Spleen (tissue), 11 donors: ENCODE results near the gene SEBOX. TPM values are rescaled to one million over a fixed set of nuclear protein-coding genes. Genes with fewer than 3 reads are reported as not detected.

Source experiments
- DNase-seq: peaks from one replicate; pipeline ENCODE4 v3.0.0-alpha.2; 2020
- H3K27ac ChIP-seq, 8 donors: fragments of 200-600 bp; sonication (generic) in 7 of 8; 1 replicate in 4 of 8; 2 replicates in 4 of 8; pipeline versions ENCODE4 v1.5.0 to v1.8.0; 2016 to 2021; ENCODE audit warnings: inconsistent platforms in 4 of 8, mild to moderate bottlenecking in 4 of 8, moderate library complexity in 1 of 8
- H3K27me3 ChIP-seq, 7 donors: fragments of 200-600 bp; sonication (generic) in 6 of 7; replicated peaks in 1 of 7; 1 replicate in 4 of 7; 2 replicates in 3 of 7; pipeline versions ENCODE4 v1.5.0 to v1.8.0; 2016 to 2021; ENCODE audit warnings: inconsistent platforms in 3 of 7, mild to moderate bottlenecking in 1 of 7
- H3K36me3 ChIP-seq, 6 donors: fragments of 200-600 bp; sonication (generic) in 5 of 6; 1 replicate in 4 of 6; 2 replicates in 2 of 6; pipeline versions ENCODE4 v1.5.0 to v1.8.0; 2016 to 2021; ENCODE audit warnings: inconsistent platforms in 2 of 6
- H3K4me1 ChIP-seq, 6 donors: fragments of 200-600 bp; sonication (generic) in 5 of 6; 1 replicate in 3 of 6; 2 replicates in 3 of 6; pipeline versions ENCODE4 v1.5.0 to v1.8.0; 2016 to 2021; ENCODE audit warnings: inconsistent platforms in 3 of 6
- H3K4me3 ChIP-seq, 8 donors: fragments of 200-600 bp; sonication (generic) in 7 of 8; 1 replicate in 4 of 8; 2 replicates in 4 of 8; pipeline versions ENCODE4 v1.5.0 to v1.8.0; 2016 to 2021; ENCODE audit warnings: inconsistent platforms in 4 of 8, mild to moderate bottlenecking in 4 of 8, moderate library complexity in 2 of 8
- H3K9me3 ChIP-seq, 8 donors: fragments of 200-600 bp; sonication (generic) in 7 of 8; 1 replicate in 4 of 8; 2 replicates in 4 of 8; pipeline versions ENCODE4 v1.5.0 to v1.8.0; 2016 to 2021; ENCODE audit warnings: inconsistent platforms in 4 of 8
- CTCF ChIP-seq, 11 experiments: fragments of 200-600 bp in 7 of 11; fragments of 450-650 bp in 4 of 11; sonication (generic) in 4 of 11; IDR thresholded peaks in 8 of 11; conservative IDR thresholded peaks in 3 of 11; 1 replicate in 7 of 11; 2 replicates in 4 of 11; pipeline versions ENCODE4 v1.4.0 to v1.8.0; 2016 to 2021; ENCODE audit warnings: antibody characterized with exemption in 11 of 11, inconsistent platforms in 4 of 11, mild to moderate bottlenecking in 1 of 11
- POLR2A ChIP-seq, 3 donors: fragments of 450-650 bp; IDR thresholded peaks; one replicate each; pipeline ENCODE4 v1.5.1; 2017; ENCODE audit warnings: antibody characterized with exemption in 3 of 3, mild to moderate bottlenecking in 1 of 3
- POLR2AphosphoS5 ChIP-seq, 3 donors: sonication (generic); formaldehyde crosslinking; IDR thresholded peaks; one replicate each; pipeline ENCODE4 v1.5.1; 2017; ENCODE audit warnings: antibody characterized with exemption in 3 of 3
- WGBS, 5 donors: extraction: QIAGEN DNeasy Blood & Tissue Kit in 3 of 5; methylation state at CpG; one replicate each; pipeline versions ENCODE4 v1.1.5 to v1.1.7; 2013 to 2018; 5-methylcytosine and 5-hydroxymethylcytosine counted together
- intact Hi-C: fragments of 100-400 bp; cut with DNase I; formaldehyde crosslinking; loops from one replicate; pipeline ENCODE4 v1.15.0; 2023; ENCODE audit warnings: low total_unique reads
- polyA plus RNA-seq, 3 donors: library from polyadenylated mRNA; stranded (reverse); fragments of 200-250 nt; gene quantifications; one replicate each; pipeline ENCODE4 v1.2.1, GENCODE V29; 2013
- total RNA-seq, 7 donors: library from RNA; depleted of rRNA in 3 of 7; stranded (reverse); fragments of >200 nt in 3 of 7; fragmentation: NEBNext Ultra II Directional in 4 of 7; extraction: Animal tissue kit (Norgen Biotek cat#: 25700) in 4 of 7; gene quantifications; one replicate each; pipeline versions ENCODE4 v1.1.0 to v1.2.1, GENCODE V29; 2016 to 2021
- donor health status: healthy with polysubstance abuse.
- donor health status: DM: no; HTN: no; CAD: no; lungs with moderate emphysema.
- donor health status: DM: no; HTN: no; CAD: no.
- donor health status: Bipolar disorder and iron deficiency.
- donor health status: healthy.
- donor health status: DM: no; HTN: no; CAD: no.
- donor health status: DM: yes; HTN: yes; CAD: no.

SEBOX gene
- total and polyA plus RNA-seq, 10 donors, result not detected

- TF ChIP-seq CTCF (IDR thresholded peaks at IDR 0.05 in 8 of 11, conservative IDR thresholded peaks at IDR 0.05 in 3 of 11) (peak in 5 of 11 experiments; percentile 1 to 48 (median 37)), POLR2AphosphoS5 (IDR thresholded peaks at IDR 0.05) (peak; percentile 56 to 85 (median 80)), POLR2A (IDR thresholded peaks at IDR 0.05) (no peak)
- Histone ChIP-seq H3K9me3 (no peaks in the 10 kb centered on the region), H3K36me3 (no peaks in the 10 kb centered on the region), H3K4me3 (peak within 1 kb of the TSS; percentile 64 to 89 (median 74)), H3K27ac (peak within 1 kb of the TSS in 6 of 8 donors; percentile 26 to 73 (median 66)), H3K4me1 (peaks cover 11 to 31% (median 21%) of the 10 kb centered on the region in 6 donors), H3K27me3 (peaks cover 0 to 4% (median 0%) of the 10 kb centered on the region in 7 donors)
- 0 to 2% (median 0%) methylated on average over 21 to 72 of the region's 72 CpGs for WGBS, 5 donors
- intact Hi-C loops, result no loop called here
- DNase-seq, result peak; percentile 98
Observed at GRCh38 chr17:28318759-28319597, 46.0 kb downstream of the SEBOX start, which contains the start of gene TMEM97. TSS of gene TMEM97 (plus strand) at chr17:28319200. CDS start at chr17:28319240, 40 bp downstream.

- H3K27ac ChIP-seq, result peak overlapping the region in 4 of 8 donors; percentile 50 to 73 (median 68)
- intact Hi-C loops, result no loop called here
- H3K36me3 ChIP-seq, result no peaks in the 10 kb centered on the region
- no peaks in the 10 kb centered on the region for H3K9me3 ChIP-seq
- H3K4me3 ChIP-seq, result peak overlapping the region; percentile 64 to 89 (median 74)
- WGBS, 5 donors, result 11 to 17% (median 16%) methylated on average over 39 to 40 of the region's 40 CpGs
- peaks cover 0 to 4% (median 0%) of the 10 kb centered on the region in 7 donors for H3K27me3 ChIP-seq
- no peak for TF ChIP-seq POLR2A (IDR thresholded peaks at IDR 0.05)
- no peak for TF ChIP-seq POLR2AphosphoS5 (IDR thresholded peaks at IDR 0.05)
- no peak for TF ChIP-seq CTCF (IDR thresholded peaks at IDR 0.05 in 8 of 11, conservative IDR thresholded peaks at IDR 0.05 in 3 of 11)
- peak; percentile 85 for DNase-seq
- H3K4me1 ChIP-seq, result peaks cover 11 to 27% (median 21%) of the 10 kb centered on the region in 6 donors
Observed at GRCh38 chr17:28317966-28318758, 46.8 kb downstream of the SEBOX start.

- H3K27me3 ChIP-seq, result peaks cover 0 to 4% (median 0%) of the 10 kb centered on the region in 7 donors
- peak overlapping the region in 1 of 8 donors; percentile 74 for H3K4me3 ChIP-seq
- TF ChIP-seq POLR2A (IDR thresholded peaks at IDR 0.05) (no peak), POLR2AphosphoS5 (IDR thresholded peaks at IDR 0.05) (no peak), CTCF (IDR thresholded peaks at IDR 0.05 in 8 of 11, conservative IDR thresholded peaks at IDR 0.05 in 3 of 11) (no peak)
- H3K27ac ChIP-seq, result no peak overlapping the region
- intact Hi-C loops, result no loop called here
- peaks cover 11 to 27% (median 21%) of the 10 kb centered on the region in 6 donors for H3K4me1 ChIP-seq
- DNase-seq, result no peak
- no peaks in the 10 kb centered on the region for H3K36me3 ChIP-seq
- H3K9me3 ChIP-seq, result no peaks in the 10 kb centered on the region
- WGBS, 5 donors, result 84 to 89% (median 85%) methylated on average over 21 of the region's 21 CpGs
Observed at GRCh38 chr17:28317099-28317965, 47.7 kb downstream of the SEBOX start.
